ENCODE measurements around the gene NCR2.

Gene NCR2

DNA sequence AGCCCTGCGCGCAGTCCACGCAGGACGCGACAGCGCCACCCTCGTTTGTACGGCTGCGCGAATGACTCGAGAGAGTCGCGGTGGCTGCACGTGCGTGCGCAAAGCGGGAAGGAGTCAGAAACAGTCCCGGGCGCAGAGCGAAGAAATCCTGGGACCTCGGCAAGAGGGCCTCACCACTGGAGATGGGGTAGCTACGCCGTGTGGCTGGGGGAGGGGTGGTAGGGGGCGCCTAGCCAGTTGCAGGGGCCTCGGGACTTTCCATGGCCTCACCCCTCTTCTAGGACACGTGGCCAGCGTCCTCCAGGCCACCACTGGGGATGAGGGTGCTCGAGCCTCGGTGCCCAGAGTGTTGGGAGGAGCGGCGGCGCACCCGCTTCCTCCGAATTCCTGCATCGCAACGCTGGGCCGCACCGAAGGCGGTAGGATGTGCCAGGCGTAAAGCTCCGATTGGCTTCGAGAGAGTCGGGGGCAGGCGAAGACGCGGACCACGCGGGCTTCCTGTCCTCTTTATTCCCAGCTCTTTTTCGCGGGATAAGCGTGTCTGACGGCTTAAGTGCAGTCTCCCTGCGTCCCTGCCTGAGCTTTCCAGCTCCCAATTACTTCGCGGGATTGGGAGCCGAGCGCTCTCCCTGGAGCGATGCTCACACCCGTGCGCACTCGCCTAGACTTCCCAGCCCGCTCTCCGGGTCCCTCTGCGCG is 38.7 kb downstream of the NCR2 start:
- 2% methylated on average over 63 of the region's 65 CpGs for WGBS (ENCODE audit: insufficient coverage)
- H3K4me3 ChIP-seq (ENCODE audit: control insufficient read depth in 1 of 7, extremely low read depth in 1 of 7, insufficient read depth in 4 of 7, low read depth in 2 of 7, low read length in 6 of 7): peak overlapping the region in 2 of 7 experiments; percentile 16 to 19
- no peaks in the 10 kb centered on the region for H3K36me3 ChIP-seq (ENCODE audit: control insufficient read depth in 4 of 4, insufficient read depth in 4 of 4, low read length in 3 of 4)
- no peak overlapping the region for H3K27ac ChIP-seq (ENCODE audit: insufficient read depth in 1 of 2, low read depth in 1 of 2, low read length in 2 of 2, poor library complexity in 1 of 2, severe bottlenecking in 2 of 2)
- ChIA-PET CTCF (interaction anchor here (1.1 to 3.0 kb wide), 9 partner anchors 11 to 313 kb away, joined by 3 to 12 read pairs (median 6); no protein-coding TSS in a partner anchor), POLR2A (interaction anchor here (0.7 kb wide), 1 partner anchor 349 kb away, joined by 3 read pairs; no protein-coding TSS in a partner anchor)
- H3K27me3 ChIP-seq (replicated peaks in 2 of 5; ENCODE audit: control insufficient read depth in 4 of 5, insufficient read depth in 5 of 5, low read length in 4 of 5): peaks cover 35 to 99% (median 54%) of the 10 kb centered on the region in 5 experiments
- DNase-seq: peak in 2 of 3 donors; percentile 49 to 51
- H3K4me1 ChIP-seq (ENCODE audit: control extremely low read depth in 1 of 4, control insufficient read depth in 4 of 4, insufficient read depth in 4 of 4, low read length in 3 of 4): peaks cover 0 to 49% (median 34%) of the 10 kb centered on the region in 4 experiments
- H3K9me3 ChIP-seq (ENCODE audit: control extremely low read depth in 1 of 5, control insufficient read depth in 4 of 5, insufficient read depth in 2 of 5, low read depth in 1 of 5, low read length in 4 of 5): peaks cover 0 to 2% (median 0%) of the 10 kb centered on the region in 5 experiments

DNA sequence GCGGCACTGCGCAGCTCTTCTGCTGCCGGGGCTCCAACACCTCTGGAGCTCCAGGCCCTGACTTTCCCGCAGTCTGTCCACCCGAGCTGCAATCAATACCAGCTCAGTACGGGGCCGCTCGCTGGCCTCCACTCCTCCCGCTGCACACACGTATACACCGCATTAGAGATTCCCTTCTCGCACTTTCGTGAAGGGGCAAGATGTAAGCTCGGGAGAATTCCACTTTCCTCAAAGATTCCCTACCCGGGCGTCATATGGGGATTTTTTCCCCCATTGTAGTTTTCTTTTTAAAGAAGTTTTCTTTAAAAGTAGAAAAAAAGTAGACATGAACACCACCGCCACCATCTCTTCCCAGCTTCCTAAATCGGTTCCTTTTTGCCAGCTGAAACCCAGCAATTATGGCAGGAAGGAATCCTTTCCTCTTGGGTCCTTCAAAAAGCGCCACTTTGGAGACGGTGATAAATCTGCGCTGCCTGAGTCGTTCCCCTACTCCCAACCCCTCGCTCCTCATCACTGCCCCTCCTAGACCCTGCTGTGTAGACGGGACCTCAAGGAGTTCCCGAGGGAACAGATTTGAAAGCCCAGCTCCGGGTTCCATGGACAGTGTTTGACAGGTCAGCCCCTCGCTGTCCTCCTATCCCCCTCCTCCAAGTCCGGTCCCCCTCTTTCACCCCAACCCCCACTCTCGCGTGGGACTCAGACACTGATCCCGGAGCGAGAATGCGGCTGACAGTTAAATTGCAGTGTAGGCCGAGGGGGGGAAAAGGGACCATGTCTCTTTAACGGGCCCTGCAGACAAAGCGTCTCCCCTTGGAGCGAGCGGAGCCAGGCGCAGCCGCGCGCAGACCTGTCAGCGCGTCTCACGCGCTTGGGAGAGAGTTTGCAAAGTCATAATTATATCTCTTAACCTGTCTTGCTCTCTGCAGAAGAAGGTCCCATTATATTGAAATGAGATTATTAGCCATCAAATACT is 39.5 kb downstream of the NCR2 start:
- POLR2A ChIA-PET: interaction anchor here (0.7 kb wide), 1 partner anchor 349 kb away, joined by 3 read pairs; no protein-coding TSS in a partner anchor
- peaks cover 36 to 92% (median 50%) of the 10 kb centered on the region in 5 experiments for H3K27me3 ChIP-seq (replicated peaks in 2 of 5; ENCODE audit: control insufficient read depth in 4 of 5, insufficient read depth in 5 of 5, low read length in 4 of 5)

GRCh38 chr6:41375598-41376151 is 40.3 kb downstream of the NCR2 start:
- DNase-seq: peak in 1 of 3 donors; percentile 5
- Histone ChIP-seq H3K4me1 (ENCODE audit: control extremely low read depth in 1 of 4, control insufficient read depth in 4 of 4, insufficient read depth in 4 of 4, low read length in 3 of 4) (peaks cover 0 to 46% (median 33%) of the 10 kb centered on the region in 4 experiments), H3K4me3 (ENCODE audit: control insufficient read depth in 1 of 7, extremely low read depth in 1 of 7, insufficient read depth in 4 of 7, low read depth in 2 of 7, low read length in 6 of 7) (no peak overlapping the region), H3K9me3 (ENCODE audit: control extremely low read depth in 1 of 5, control insufficient read depth in 4 of 5, insufficient read depth in 2 of 5, low read depth in 1 of 5, low read length in 4 of 5) (peaks cover 0 to 2% (median 0%) of the 10 kb centered on the region in 5 experiments), H3K27me3 (replicated peaks in 2 of 5; ENCODE audit: control insufficient read depth in 4 of 5, insufficient read depth in 5 of 5, low read length in 4 of 5) (peaks cover 33 to 86% (median 46%) of the 10 kb centered on the region in 5 experiments), H3K36me3 (ENCODE audit: control insufficient read depth in 4 of 4, insufficient read depth in 4 of 4, low read length in 3 of 4) (no peaks in the 10 kb centered on the region), H3K27ac (ENCODE audit: insufficient read depth in 1 of 2, low read depth in 1 of 2, low read length in 2 of 2, poor library complexity in 1 of 2, severe bottlenecking in 2 of 2) (no peak overlapping the region)
- 23% methylated on average over 19 of the region's 30 CpGs for WGBS (ENCODE audit: insufficient coverage)
- ChIA-PET POLR2A (no interaction called here), CTCF (interaction anchor here (1.5 to 3.0 kb wide), 5 partner anchors 8 to 227 kb away, joined by 3 to 12 read pairs (median 5); no protein-coding TSS in a partner anchor)

More for the DNA sequence above, 39.5 kb downstream of the NCR2 start:
- Histone ChIP-seq H3K9me3 (ENCODE audit: control extremely low read depth in 1 of 5, control insufficient read depth in 4 of 5, insufficient read depth in 2 of 5, low read depth in 1 of 5, low read length in 4 of 5) (peaks cover 0 to 2% (median 0%) of the 10 kb centered on the region in 5 experiments), H3K27ac (ENCODE audit: insufficient read depth in 1 of 2, low read depth in 1 of 2, low read length in 2 of 2, poor library complexity in 1 of 2, severe bottlenecking in 2 of 2) (no peak overlapping the region), H3K36me3 (ENCODE audit: control insufficient read depth in 4 of 4, insufficient read depth in 4 of 4, low read length in 3 of 4) (no peaks in the 10 kb centered on the region), H3K4me3 (ENCODE audit: control insufficient read depth in 1 of 7, extremely low read depth in 1 of 7, insufficient read depth in 4 of 7, low read depth in 2 of 7, low read length in 6 of 7) (no peak overlapping the region), H3K4me1 (ENCODE audit: control extremely low read depth in 1 of 4, control insufficient read depth in 4 of 4, insufficient read depth in 4 of 4, low read length in 3 of 4) (peaks cover 0 to 46% (median 33%) of the 10 kb centered on the region in 4 experiments)
- WGBS (ENCODE audit: insufficient coverage): 2% methylated on average over 12 of the region's 46 CpGs
- DNase-seq: peak in 2 of 3 donors; percentile 42 to 48
- CTCF ChIA-PET: interaction anchor here (1.2 to 3.0 kb wide), 10 partner anchors 7 to 312 kb away, joined by 3 to 12 read pairs (median 6); no protein-coding TSS in a partner anchor

DNA sequence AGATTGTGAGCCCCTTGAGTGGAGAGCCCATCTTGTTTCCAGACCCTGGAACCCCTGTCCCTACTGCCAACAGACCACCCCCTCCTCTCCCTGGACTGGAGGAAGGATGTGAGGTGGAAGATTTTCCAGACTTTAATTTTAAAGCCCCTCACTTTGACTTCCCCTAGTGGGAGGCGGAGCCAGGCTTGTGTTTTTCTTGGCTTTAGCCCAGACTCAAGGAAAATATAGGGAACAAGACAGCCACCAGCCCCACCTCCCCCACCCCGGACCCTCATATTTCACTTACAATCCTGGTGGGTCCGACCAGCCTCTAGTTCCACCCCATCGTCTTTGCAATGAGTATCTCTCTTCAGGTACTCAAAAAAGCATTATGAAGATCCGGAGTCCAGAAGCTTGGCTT is 40.8 kb downstream of the NCR2 start:
- POLR2A ChIA-PET: no interaction called here
- no peaks in the 10 kb centered on the region for H3K36me3 ChIP-seq (ENCODE audit: control insufficient read depth in 4 of 4, insufficient read depth in 4 of 4, low read length in 3 of 4)
- CTCF ChIA-PET: interaction anchor here (1.5 to 1.9 kb wide), 3 partner anchors 9 to 32 kb away, joined by 4 to 7 read pairs (median 5); no protein-coding TSS in a partner anchor
- H3K27me3 ChIP-seq (replicated peaks in 2 of 5; ENCODE audit: control insufficient read depth in 4 of 5, insufficient read depth in 5 of 5, low read length in 4 of 5): peaks cover 30 to 81% (median 45%) of the 10 kb centered on the region in 5 experiments
- peaks cover 0 to 2% (median 0%) of the 10 kb centered on the region in 5 experiments for H3K9me3 ChIP-seq (ENCODE audit: control extremely low read depth in 1 of 5, control insufficient read depth in 4 of 5, insufficient read depth in 2 of 5, low read depth in 1 of 5, low read length in 4 of 5)
- WGBS (ENCODE audit: insufficient coverage): 60% methylated on average over 5 of the region's 5 CpGs
- peaks cover 0 to 46% (median 33%) of the 10 kb centered on the region in 4 experiments for H3K4me1 ChIP-seq (ENCODE audit: control extremely low read depth in 1 of 4, control insufficient read depth in 4 of 4, insufficient read depth in 4 of 4, low read length in 3 of 4)
- H3K4me3 ChIP-seq (ENCODE audit: control insufficient read depth in 1 of 7, extremely low read depth in 1 of 7, insufficient read depth in 4 of 7, low read depth in 2 of 7, low read length in 6 of 7): no peak overlapping the region
- DNase-seq: no peak
- H3K27ac ChIP-seq (ENCODE audit: insufficient read depth in 1 of 2, low read depth in 1 of 2, low read length in 2 of 2, poor library complexity in 1 of 2, severe bottlenecking in 2 of 2): no peak overlapping the region

GRCh38 chr6:41377071-41377470 is 41.7 kb downstream of the NCR2 start:
- H3K4me3 ChIP-seq (ENCODE audit: control insufficient read depth in 1 of 7, extremely low read depth in 1 of 7, insufficient read depth in 4 of 7, low read depth in 2 of 7, low read length in 6 of 7): no peak overlapping the region
- H3K27ac ChIP-seq (ENCODE audit: insufficient read depth in 1 of 2, low read depth in 1 of 2, low read length in 2 of 2, poor library complexity in 1 of 2, severe bottlenecking in 2 of 2): no peak overlapping the region
- peaks cover 0 to 2% (median 0%) of the 10 kb centered on the region in 5 experiments for H3K9me3 ChIP-seq (ENCODE audit: control extremely low read depth in 1 of 5, control insufficient read depth in 4 of 5, insufficient read depth in 2 of 5, low read depth in 1 of 5, low read length in 4 of 5)
- H3K36me3 ChIP-seq (ENCODE audit: control insufficient read depth in 4 of 4, insufficient read depth in 4 of 4, low read length in 3 of 4): no peaks in the 10 kb centered on the region
- 80% methylated on average over 1 of the region's 4 CpGs for whole genome bisulfite sequencing (ENCODE audit: insufficient coverage)
- peaks cover 30 to 72% (median 45%) of the 10 kb centered on the region in 5 experiments for H3K27me3 ChIP-seq (replicated peaks in 2 of 5; ENCODE audit: control insufficient read depth in 4 of 5, insufficient read depth in 5 of 5, low read length in 4 of 5)
- peaks cover 0 to 37% (median 25%) of the 10 kb centered on the region in 4 experiments for H3K4me1 ChIP-seq (ENCODE audit: control extremely low read depth in 1 of 4, control insufficient read depth in 4 of 4, insufficient read depth in 4 of 4, low read length in 3 of 4)
- ChIA-PET CTCF (interaction anchor here (1.9 kb wide), 1 partner anchor 31 kb away, joined by 4 read pairs; no protein-coding TSS in a partner anchor), POLR2A (no interaction called here)
- no peak for DNase-seq

GRCh38 chr6:41379306-41379705 is 43.9 kb downstream of the NCR2 start:
- peaks cover 0 to 18% (median 10%) of the 10 kb centered on the region in 4 experiments for H3K4me1 ChIP-seq (ENCODE audit: control extremely low read depth in 1 of 4, control insufficient read depth in 4 of 4, insufficient read depth in 4 of 4, low read length in 3 of 4)
- POLR2A ChIA-PET: no interaction called here
- H3K27me3 ChIP-seq (replicated peaks in 2 of 5; ENCODE audit: control insufficient read depth in 4 of 5, insufficient read depth in 5 of 5, low read length in 4 of 5): peaks cover 17 to 53% (median 32%) of the 10 kb centered on the region in 5 experiments
- no peak overlapping the region for H3K4me3 ChIP-seq (ENCODE audit: control insufficient read depth in 1 of 7, extremely low read depth in 1 of 7, insufficient read depth in 4 of 7, low read depth in 2 of 7, low read length in 6 of 7)
- H3K27ac ChIP-seq (ENCODE audit: insufficient read depth in 1 of 2, low read depth in 1 of 2, low read length in 2 of 2, poor library complexity in 1 of 2, severe bottlenecking in 2 of 2): no peak overlapping the region
- H3K9me3 ChIP-seq (ENCODE audit: control extremely low read depth in 1 of 5, control insufficient read depth in 4 of 5, insufficient read depth in 2 of 5, low read depth in 1 of 5, low read length in 4 of 5): peaks cover 0 to 2% (median 0%) of the 10 kb centered on the region in 5 experiments
- no peaks in the 10 kb centered on the region for H3K36me3 ChIP-seq (ENCODE audit: control insufficient read depth in 4 of 4, insufficient read depth in 4 of 4, low read length in 3 of 4)
- CTCF ChIA-PET: no interaction called here
- peak in 2 of 3 donors; percentile 36 to 40 for DNase-seq

Measured in common myeloid progenitor, CD34-positive (primary cell).